Sigmoid colon (tissue), 4 donors: ENCODE results near the gene UBE2E2.

Experiments used
- CTCF ChIP-seq, 4 experiments: fragments of 450-650 bp in 3 of 4; fragments of 200-600 bp in 1 of 4; IDR thresholded peaks; one replicate each; pipeline ENCODE4 v1.5.1; 2016 to 2019; ENCODE audit warnings: antibody characterized with exemption in 4 of 4, mild to moderate bottlenecking in 3 of 4, moderate library complexity in 2 of 4
- EP300 ChIP-seq, 4 donors: sonication (generic); formaldehyde crosslinking; IDR thresholded peaks; one replicate each; pipeline ENCODE4 v1.6.1; 2017; ENCODE audit warnings: antibody characterized with exemption in 4 of 4
- POLR2A ChIP-seq, 2 donors: fragments of 450-650 bp; IDR thresholded peaks; one replicate each; pipeline ENCODE4 v1.6.1; 2016; ENCODE audit warnings: antibody characterized with exemption in 2 of 2, mild to moderate bottlenecking in 2 of 2, moderate library complexity in 2 of 2
- POLR2AphosphoS5 ChIP-seq, 4 donors: sonication (generic); formaldehyde crosslinking; IDR thresholded peaks; one replicate each; pipeline ENCODE4 v1.6.1; 2017; ENCODE audit warnings: antibody characterized with exemption in 4 of 4

GRCh38 chr3:23519314-23520208 is 316.4 kb downstream of the UBE2E2 start:
- TF ChIP-seq CTCF (IDR thresholded peaks at IDR 0.05) = no peak
- TF ChIP-seq EP300 (IDR thresholded peaks at IDR 0.05) = no peak
- TF ChIP-seq POLR2AphosphoS5 (IDR thresholded peaks at IDR 0.05) = no peak
- TF ChIP-seq POLR2A (IDR thresholded peaks at IDR 0.05) = no peak
